DMS53 treated with DMSO at 0.1 percent for 48 hours (cell line): ENCODE measurements around the gene GRID1.

ENCODE experiments used
- DNase-seq: peaks from one replicate; lab custom pipeline; 2025; ENCODE audit not compliant: unreplicated experiment; lab: John Stamatoyannopoulos, UW

Gene GRID1

GRCh38 chr10:86023931-86024280 lies 342.7 kb downstream of the GRID1 start:
- DNase-seq, result no peak

GRCh38 chr10:86023336-86023735 lies 343.3 kb downstream of the GRID1 start:
- DNase-seq, result no peak

GRCh38 chr10:86022906-86023305 lies 343.7 kb downstream of the GRID1 start:
- DNase-seq, result no peak

GRCh38 chr10:86020134-86020533 lies 346.5 kb downstream of the GRID1 start:
- DNase-seq, result no peak

- no peak for DNase-seq
These were observed 347.5 kb downstream of the GRID1 start for GRCh38 chr10:86019141-86019540.

- DNase-seq, result no peak
These were observed 347.9 kb downstream of the GRID1 start for GRCh38 chr10:86018735-86019058.

GRCh38 chr10:86017841-86018734 lies 348.5 kb downstream of the GRID1 start:
- no peak for DNase-seq

- DNase-seq, result no peak
These were observed 353.0 kb downstream of the GRID1 start for GRCh38 chr10:86013568-86013967.

GRCh38 chr10:86007171-86007570 lies 359.4 kb downstream of the GRID1 start:
- DNase-seq, result no peak

- DNase-seq, result no peak
These were observed 362.3 kb downstream of the GRID1 start for GRCh38 chr10:86004337-86004736.

- DNase-seq, result no peak
These were observed 363.4 kb downstream of the GRID1 start for GRCh38 chr10:86003201-86003621.

GRCh38 chr10:86001521-86001920 lies 365.1 kb downstream of the GRID1 start:
- DNase-seq, result no peak

- no peak for DNase-seq
These were observed 369.1 kb downstream of the GRID1 start for GRCh38 chr10:85997544-85997943.

- DNase-seq, result peak; percentile 18
These were observed 370.8 kb downstream of the GRID1 start for GRCh38 chr10:85995791-85996190.

- DNase-seq, result no peak
These were observed 372.6 kb downstream of the GRID1 start for GRCh38 chr10:85993840-85994507.

- DNase-seq, result no peak
These were observed 373.5 kb downstream of the GRID1 start for GRCh38 chr10:85993140-85993539.

- DNase-seq, result no peak
These were observed 374.3 kb downstream of the GRID1 start for GRCh38 chr10:85992324-85992723.

GRCh38 chr10:85986777-85987176 lies 379.8 kb downstream of the GRID1 start:
- DNase-seq, result no peak

- DNase-seq, result no peak
These were observed 383.5 kb downstream of the GRID1 start for GRCh38 chr10:85983051-85983450.

- no peak for DNase-seq
These were observed 387.0 kb downstream of the GRID1 start for GRCh38 chr10:85979598-85979997.

- no peak for DNase-seq
These were observed 387.8 kb downstream of the GRID1 start for GRCh38 chr10:85978566-85979358.

- no peak for DNase-seq
These were observed 389.0 kb downstream of the GRID1 start for GRCh38 chr10:85977642-85978041.
